Measurements from ENCODE around the gene JKAMP.
"Not testable (repeated sequence)": the region's sequence is repeated elsewhere in the genome, so short reads cannot be mapped to it uniquely, and the experiment has no call there.

JKAMP gene

DNA sequence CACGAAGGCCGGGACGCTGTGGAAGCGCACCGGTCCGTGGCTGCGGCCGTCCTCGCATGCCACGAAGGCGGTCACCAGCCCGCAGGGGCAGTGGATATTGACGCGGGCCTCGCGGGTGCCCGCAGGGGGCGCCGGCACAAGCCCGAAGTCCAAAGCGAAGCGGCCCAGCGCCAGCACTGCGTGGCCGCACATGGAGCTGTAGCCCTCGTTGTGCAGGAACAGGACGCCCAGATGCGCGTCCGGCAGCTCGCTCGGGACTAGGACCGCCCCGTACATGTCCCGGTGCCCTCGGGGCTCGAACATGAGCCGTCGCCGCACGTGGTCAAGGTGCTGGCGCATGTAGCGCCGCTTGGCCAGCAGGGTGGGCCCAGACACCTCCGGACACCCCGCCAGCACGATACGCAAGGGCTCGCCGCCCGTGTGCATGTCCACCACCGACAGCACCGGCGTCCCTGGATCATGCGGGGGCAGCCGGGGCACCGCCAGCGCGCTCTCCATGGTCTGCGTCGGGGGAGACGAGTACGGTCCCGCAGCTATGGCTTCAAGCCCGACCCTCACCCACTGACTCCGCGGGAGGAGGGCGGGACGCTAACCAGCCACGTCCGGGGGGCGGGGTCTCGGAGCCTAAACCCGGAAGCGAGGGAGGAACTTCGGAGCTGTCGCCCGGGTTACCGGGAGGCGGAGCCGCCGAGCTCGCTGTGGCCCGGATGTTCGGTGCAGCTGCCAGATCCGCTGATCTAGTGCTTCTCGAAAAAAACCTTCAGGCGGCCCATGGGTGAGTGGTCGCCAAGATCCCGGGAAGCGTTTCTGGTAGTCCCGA is at the start of gene JKAMP, which contains the start of gene L3HYPDH:
Gene JKAMP, plus strand, starts transcription at position 699 of the 820 bp plus-strand sequence. Its CDS starts 73 bp downstream, at position 772.
Gene L3HYPDH, minus strand, starts transcription at position 590 of the 820 bp plus-strand sequence. Its CDS starts 92 bp downstream, at position 498.
- peak; percentile 94 for DNase-seq

- no peak for DNase-seq
Measured at GRCh38 chr14:59435101-59435500, 49.2 kb upstream of the JKAMP start.

GRCh38 chr14:59435987-59436386 is 48.3 kb upstream of the JKAMP start:
- peak; percentile 63 for DNase-seq

DNA sequence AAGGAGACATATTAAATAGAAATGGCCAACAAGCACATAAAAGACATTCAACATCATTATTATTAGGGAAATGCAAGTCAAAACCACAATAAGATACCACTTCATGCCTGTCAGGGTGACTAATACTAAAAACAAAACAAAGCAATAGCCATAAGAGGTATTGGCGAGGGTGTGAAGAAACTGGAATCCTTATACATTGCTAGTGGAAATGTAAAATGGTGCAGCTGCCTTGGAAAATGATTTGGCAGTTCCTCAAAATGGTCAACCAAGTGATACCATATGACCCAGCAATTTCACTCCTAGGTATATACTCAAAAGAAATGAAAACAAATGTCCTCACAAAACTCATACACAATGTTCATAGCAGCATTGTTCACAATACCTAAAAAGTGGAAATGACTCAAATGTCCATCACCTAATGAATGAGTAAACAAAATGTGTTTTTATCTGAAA is 46.1 kb upstream of the JKAMP start:
- peak; percentile 3 for DNase-seq

DNA sequence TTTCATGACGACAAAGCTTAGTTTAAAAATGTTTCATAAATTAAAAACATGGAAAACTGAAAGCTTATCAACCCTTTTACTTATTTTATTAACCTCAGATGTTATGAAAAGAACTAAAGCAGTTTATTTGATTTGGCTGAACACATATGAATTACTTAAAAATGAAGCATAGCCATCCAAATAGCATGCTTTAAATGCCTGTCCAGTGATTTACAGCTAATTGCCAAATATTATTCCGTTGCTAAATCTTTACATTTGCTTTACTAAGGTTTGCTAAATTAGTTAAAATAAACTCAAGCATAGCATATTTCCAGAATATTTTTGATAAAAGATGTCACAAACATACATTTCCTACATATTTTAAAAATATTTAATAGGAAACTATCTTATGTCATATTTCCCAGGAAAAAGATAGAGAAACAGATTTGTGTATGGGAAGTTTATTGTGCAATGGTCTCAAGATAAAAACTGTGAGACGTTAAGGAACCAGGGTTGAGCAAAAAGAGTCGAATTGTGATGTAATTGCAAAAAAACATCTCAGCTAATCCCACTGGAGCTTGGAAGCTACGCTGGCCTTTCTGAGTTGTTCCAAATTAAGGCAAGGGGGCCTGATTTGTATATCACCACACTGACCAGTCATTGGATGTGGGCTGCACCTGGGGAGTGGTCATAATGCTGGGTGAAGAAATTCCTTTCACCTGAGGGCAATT is 44.9 kb upstream of the JKAMP start:
- no peak for DNase-seq

- not testable (repeated sequence) for DNase-seq
Measured at GRCh38 chr14:59448673-59449072, 35.6 kb upstream of the JKAMP start.

- no peak for DNase-seq
Measured at GRCh38 chr14:59450716-59451115, 33.6 kb upstream of the JKAMP start.

GRCh38 chr14:59451849-59452248 is 32.5 kb upstream of the JKAMP start:
- DNase-seq: no peak

GRCh38 chr14:59454139-59454538 is 30.2 kb upstream of the JKAMP start:
- no peak for DNase-seq

GRCh38 chr14:59455411-59455810 is 28.9 kb upstream of the JKAMP start:
- no peak for DNase-seq

DNA sequence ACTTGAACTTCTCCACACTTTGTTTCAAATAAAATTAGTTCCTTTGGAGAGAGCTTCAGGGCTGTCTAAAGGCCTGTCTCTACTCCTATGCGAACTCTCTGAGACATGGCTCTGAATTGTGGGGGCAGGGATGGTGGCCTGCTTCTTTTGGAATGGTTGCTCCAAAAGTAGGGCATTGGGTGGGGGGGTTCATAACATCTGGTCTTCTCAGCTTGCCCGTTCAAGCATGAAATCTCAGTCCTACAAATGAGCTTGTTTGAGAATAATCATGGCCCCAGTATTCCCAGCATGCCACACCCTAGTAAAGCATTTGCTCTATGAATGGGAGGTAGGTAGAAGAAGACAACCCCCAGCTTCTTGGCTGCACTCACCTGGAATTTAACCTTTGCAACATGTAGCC is 25.8 kb upstream of the JKAMP start:
- no peak for DNase-seq

DNA sequence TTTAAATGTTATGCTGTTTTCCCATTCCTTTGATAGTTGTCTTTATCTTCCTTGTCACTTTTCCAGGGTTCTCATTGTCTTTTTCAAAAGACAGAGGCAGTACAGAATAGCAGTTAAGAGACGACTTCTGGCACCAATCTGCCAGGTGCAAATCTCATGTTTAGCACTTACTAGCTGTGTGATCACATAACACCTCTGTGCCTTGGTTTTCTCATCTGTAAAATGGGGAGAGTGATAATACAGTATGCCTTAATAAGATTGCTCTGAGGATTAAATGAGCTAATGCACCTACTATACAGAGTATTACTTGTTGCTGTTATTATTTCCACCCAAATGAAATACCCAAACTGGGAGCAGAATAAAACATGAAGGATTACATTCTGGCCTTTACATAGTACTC is 23.9 kb upstream of the JKAMP start:
- no peak for DNase-seq

GRCh38 chr14:59461891-59462290 is 22.4 kb upstream of the JKAMP start:
- no peak for DNase-seq

DNA sequence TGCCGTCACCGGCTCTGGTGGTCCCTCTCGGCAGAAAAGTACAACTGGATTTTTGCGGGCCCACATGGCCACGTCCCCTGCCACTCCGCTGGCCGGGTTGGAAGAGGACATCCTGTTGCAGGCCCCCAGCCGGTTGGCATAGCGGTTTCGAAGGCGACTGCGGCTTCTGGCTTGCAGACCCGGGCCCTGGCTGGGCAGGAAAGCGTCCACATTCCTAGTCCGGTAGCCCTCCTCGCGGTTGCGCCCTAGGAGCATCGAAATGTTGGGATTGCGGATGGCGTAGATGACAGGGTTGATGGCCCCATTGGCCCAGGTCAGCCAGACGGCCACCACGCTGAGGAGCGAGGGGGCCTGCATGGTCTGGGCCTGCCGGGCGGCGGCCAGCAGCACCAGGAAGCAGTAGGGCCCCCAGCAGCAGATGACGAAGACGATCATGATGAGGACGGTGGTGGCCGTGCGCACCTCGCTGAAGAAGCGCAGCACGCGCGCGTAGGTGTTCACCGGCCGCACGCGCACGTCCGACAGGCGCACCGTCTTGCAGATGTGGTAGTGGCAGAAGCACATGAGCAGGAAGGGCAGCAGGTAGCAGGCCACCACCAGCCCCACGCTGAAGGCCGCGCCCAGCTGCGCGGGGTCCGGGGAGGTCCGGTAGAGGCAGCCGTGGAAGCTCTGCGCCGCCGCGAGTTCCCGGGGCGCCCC is 20.4 kb upstream of the JKAMP start:
- DNase-seq: no peak

DNA sequence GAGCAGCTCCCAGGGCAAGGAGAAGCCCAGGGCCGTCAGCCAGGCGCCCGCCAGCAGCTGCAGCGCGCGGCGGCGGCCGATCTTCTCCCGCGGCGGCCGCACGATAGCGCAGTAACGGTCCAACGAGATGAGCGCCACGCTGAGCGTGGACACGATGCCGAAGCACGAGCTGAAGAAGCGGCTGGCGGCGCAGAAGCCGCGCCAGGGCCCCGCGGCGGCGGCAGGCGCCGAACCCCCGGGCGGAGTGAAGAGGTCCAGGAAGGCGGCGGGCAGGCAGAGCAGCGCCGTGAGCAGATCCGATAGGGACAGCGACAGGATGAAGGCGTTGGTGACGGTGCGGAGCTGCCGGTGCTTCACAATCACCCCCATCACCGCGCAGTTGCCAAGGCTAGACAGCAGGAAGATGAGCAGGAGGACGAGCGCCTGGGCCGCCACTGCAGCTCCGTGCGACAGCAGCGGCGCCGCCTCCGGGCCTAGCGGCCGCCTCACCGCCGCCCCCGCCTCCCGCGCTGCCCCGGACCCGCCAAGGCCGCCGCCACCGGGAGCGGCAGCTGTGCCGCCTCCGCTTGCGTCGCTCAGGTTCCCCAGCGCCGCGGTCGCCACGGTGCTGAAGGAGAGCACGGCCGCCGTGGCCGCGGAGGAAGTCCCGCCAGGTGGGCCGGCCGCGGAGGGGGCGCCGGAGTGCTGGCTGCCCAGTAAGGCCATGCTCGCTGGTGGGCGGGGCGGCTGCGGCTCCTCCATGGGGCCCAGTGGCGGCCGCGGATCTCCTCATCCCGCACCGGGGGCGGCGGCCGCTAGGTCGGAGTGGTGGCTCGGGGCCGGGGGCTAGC is 19.6 kb upstream of the JKAMP start:
- DNase-seq: no peak

GRCh38 chr14:59465316-59466135 is 18.8 kb upstream of the JKAMP start, which contains the start of gene GPR135:
Gene GPR135, minus strand, starts transcription at chr14:59465380. Its CDS starts 154 bp downstream, at chr14:59465226.
- no peak for DNase-seq

DNA sequence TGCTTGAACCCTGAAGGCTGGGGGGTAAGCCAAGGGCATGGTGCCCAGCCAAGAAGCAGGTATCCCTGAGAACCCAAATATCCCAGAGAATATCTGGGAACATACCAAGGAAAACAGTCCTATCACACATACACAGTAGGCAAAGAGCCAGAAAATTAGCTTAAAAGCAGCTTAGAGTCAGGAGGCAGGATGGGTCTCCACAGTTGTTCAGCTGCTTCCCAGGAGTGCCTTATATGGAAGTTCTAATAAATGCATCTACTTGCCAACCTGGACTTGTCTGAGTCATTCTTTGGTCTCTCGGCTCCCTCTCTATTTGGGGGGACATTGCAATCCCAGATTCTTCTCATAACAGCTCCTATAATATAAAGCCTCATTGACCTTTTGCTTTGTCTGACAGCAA is 10.1 kb upstream of the JKAMP start:
- DNase-seq: no peak

GRCh38 chr14:59475709-59476108 is 8.6 kb upstream of the JKAMP start:
- no peak for DNase-seq

- DNase-seq: no peak
Measured at GRCh38 chr14:59478540-59478939, 5.8 kb upstream of the JKAMP start.

- DNase-seq: no peak
Measured at GRCh38 chr14:59480166-59480565, 4.2 kb upstream of the JKAMP start.

DNA sequence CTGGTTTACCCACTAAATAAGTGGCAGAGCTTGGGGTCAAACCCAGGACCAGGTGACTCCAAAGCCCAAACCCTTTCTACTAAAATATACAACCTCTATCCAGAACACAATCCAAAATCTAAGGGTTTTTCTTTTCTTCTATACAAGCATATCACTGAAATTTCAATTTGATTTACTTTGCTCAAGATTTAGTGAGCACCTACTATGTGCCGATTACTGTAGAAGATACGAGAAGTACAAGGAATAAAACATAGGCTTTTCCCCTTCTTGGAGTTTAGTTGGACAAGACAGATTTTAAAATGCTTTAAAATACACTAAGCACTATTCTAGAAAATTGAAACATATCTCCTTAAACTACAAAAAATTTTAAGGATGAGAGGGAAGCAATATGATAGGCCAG is 2.9 kb upstream of the JKAMP start:
- no peak for DNase-seq

Measured in OCI-M1 (cell line).